Medulla oblongata (tissue), 1 donor: ENCODE results near the gene SERPINE3.

Source experiments
- DNase-seq: peaks from one replicate; pipeline ENCODE4 v3.0.0-alpha.2; 2015; ENCODE audit errors: extremely low spot score

Gene SERPINE3

DNA sequence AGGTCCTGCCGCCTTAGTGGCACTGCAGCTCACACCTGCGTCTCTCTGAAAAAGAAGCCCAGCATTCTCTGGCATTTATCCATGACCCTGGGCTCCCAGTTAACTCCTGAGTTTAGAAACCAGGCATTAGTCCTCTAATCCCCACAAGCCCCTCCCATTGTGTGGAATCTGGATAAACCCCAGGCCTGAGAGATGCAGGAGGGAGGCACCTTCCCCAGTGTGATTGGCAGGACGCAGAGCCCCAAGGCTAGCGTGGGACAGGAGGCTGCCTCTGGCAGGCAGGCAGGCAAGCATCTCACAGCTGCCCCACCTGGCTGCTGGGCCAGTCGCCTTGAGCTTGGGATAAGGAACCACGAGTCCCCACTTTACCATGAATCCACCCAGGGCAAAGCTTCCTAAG, 11.0 kb upstream of the SERPINE3 start:
- DNase-seq, result no peak

DNA sequence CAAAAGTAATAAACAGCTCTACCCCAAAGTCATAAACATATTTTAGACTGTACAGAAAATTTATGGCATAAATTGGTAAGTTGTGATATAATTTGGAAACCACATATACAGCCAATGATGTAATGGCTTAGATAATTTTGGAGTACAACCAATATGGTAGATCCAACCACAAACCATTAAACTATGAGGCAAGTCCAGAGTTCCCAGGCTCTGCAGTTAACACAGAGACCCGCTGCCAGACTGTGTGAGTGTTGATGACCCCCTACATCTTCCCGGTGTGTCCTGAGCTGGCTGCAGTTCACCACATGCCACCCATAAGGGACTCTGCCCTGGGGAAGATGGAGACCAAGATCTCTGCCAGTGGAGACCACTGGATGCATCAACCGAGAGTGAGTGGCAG, 9.9 kb upstream of the SERPINE3 start:
- DNase-seq, result no peak

DNA sequence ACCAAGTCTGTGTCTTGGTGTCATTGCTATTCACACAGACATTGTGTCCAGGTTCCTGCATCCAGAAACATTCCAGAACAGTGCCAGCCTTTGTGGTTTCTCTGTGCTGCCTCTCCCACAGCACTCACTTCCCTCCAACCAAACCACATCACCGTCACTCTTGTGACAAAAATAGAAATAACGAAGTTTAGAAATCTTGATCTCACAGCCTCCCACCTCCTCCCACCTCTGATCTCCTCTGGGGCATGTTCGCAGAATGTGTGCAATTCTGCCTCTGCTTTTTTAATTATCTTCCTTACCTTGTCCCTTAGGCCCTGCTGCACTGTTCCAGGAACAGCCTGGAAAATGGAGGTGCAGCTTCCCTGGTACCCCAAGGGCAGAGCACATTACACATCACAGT, 8.7 kb upstream of the SERPINE3 start:
- DNase-seq, result no peak

DNA sequence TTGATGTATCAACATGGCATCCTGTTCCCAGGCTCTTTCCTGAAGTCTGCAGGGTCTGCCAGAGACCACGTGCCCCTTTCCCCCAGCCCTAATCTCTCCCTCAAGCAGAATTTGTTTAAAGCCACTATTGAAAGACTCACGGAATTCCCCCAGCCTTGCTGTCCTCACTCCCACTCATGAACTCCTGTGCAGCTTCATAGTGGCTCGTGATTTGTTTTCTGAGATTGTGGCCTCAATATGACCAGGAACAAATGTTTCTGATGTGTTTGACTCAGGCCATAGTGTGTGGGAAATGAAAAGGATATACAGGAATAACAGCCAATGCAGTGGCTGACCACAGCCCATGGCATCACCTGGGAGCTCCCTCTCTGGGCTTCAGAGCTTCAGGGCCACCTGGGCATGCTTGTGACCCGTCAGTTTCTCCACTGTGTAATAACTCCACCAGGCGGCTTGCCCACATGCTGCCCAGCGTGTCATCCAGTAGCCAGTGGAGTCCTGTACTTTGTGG, 8.1 kb upstream of the SERPINE3 start:
- no peak for DNase-seq

DNA sequence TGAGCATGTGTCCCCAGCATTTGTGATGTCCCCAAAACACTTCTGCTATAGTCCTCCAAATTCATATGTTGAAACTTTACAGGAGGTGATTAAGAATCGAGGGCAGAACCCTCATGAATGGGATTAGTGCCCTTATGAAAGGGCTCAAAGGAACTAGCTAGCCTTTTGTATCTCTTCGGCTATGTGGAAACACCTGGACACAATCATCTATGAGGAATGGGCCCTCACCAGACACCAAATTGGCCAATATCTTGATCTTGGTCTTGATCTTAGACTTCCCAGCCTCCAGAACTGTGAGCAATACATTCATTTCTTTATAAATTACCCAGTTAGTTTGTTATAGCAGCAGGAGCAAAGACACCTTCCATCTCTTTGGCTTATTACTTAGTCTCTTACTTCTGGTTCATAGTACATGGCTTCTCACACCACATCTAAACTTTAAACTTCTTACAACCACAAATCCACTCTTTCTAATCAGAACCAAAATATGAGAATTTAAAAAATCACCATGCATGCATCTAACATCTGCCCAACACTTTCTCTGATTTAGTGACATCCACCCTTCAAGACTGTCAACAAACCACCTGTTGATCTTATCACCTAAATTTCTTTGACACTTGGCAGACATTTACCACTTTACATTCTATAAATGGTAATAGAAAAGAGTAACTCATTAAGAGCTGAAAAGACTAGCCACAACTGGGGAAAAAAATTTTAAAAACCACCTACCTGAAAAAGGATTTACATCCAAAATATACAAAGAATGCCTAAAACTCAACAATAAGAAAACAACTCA, 6.7 kb upstream of the SERPINE3 start:
- no peak for DNase-seq

DNA sequence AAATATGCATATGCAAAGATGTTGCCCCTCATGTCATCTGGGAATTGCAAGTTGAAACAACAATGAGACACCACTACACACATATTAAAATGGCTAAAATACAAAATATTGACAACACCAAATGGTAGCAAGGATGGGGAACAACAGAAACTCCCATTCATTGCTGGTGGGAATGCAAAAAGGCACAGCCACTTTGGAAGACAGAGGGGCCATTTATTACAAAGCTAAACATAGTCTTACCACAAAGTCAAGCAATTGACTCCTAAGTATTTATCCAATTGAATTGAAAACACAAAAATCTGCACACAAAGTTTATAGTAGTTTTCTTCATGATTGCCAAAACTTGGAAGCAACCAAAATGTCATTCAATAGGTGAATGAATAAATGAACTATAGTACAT, 6.1 kb upstream of the SERPINE3 start:
- no peak for DNase-seq

DNA sequence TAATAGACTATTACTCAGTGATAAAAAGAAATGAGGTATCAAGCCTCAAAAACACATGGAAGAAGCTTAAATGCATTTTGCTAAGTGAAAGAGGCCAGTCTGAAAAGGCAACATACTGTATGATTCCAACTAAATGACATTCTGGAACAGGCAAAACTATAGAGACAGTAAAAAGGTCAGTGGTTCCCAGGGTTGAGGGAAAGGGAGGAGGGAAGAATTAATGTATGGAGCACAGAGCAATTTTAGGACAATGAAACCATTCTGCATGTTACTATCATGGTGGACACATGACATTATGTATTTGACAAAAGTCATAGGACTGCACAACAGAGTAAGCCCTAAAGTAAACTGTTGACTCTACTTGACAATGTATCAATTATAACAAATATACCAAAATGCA, 5.7 kb upstream of the SERPINE3 start:
- DNase-seq, result no peak

DNA sequence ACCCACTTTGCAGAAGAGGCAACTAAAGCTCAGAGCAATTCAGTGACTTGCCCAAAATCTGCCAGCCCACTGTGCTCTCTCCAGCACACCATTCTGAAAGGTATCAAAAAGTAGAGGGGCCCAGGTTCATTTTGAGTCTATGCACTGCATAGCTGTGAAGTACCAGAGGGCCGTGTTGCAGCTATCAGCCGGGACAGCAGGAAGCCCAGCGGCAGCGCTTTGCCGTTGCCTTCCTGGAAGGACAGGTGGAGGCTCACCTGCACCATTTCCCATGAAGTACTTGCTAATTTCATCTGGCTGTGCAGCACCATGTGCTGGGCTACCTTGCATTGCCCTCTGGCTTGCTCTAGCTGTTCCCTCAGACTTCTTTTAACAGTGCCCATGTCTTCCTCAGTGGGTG, 2.7 kb upstream of the SERPINE3 start:
- DNase-seq, result no peak

DNA sequence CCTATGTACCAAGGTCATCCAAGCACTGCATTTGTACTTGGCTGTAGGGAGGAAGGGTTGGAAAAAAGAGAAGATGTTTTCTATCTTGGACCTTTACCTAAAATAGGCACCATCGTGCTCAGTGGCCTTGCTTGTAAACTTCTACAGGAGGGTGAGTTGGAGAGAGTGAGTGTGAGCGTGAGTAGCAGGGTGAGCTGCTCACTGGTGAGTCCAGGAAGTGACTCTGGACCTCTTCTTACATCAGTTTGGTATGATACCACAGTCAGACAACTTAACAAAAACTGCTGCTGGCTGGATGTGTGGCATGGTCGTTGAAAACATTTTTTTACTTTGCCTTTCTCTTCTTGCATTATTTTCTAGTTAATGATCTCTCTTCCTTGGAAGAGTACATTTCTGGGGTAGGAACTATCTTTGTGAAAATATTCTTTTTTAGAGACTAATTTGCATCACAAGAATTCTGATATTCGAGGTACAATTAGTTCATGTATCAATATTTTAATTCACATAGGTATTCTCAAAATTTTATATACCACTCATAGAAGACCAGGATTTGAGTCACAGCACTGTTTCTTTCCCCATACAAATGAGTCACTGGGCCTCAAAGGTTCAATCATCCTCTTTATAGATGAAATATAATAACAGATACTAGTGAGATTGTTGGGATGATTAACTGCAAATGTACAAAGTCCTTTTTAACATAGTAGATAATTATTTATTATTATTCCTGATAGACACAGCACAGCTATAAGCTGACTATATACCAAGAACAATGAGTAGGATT, 651 bp downstream of the SERPINE3 start:
- DNase-seq, result no peak

DNA sequence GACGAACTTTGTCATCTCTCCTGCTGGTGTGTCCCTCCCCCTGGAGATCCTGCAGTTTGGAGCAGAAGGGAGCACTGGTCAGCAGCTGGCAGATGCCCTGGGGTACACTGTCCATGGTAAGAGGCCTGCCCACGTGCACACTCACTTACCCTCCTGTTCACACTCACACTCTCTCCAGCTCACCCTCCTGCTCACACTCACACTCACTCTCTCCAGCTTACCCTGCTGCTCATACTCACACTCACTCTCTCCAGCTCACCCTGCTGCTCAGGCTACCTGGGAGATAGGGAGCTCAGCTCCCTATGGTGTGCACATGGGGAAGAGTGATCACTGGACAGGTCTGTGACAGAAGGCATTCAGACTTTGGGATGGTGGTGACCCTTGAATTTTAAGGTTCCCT, 1.7 kb downstream of the SERPINE3 start:
- no peak for DNase-seq

DNA sequence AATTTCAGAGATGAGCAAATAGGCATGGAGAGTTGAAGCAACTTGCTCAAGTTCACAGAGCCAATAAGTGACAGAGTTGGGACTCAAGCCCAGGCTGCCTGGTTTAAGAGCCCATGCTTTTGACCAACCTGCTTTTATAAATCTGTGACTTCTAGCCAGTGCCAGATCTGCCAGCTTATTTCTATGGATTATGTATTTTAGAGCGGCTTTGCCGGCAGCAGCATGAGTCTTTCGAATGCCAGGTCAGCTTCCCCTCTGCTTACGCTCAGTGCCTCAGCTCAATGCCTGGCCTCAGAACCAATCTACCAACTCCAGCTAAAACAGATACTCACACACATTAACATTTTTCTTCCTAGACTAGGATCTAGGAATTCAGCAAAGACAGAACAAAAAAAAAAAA, 2.3 kb downstream of the SERPINE3 start:
- DNase-seq, result no peak

DNA sequence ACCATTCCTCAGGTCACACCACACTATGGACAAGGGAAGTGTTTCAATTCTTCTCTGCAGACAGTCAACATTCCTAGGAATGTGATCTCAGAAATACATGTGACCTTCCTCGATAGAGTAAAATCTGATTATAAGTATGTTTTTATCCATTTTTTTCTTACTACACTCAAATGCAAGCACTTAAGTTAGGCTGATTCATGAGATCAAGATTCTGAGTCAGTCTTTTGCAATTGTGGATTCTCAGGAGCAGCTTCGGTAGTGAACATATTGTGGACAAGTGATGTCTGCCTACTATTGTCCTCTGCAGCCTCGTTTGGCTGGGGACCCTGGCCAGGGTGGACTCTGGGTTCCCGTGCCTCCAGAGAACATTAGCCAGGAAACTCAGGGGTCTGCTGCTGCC, 3.2 kb downstream of the SERPINE3 start:
- no peak for DNase-seq

DNA sequence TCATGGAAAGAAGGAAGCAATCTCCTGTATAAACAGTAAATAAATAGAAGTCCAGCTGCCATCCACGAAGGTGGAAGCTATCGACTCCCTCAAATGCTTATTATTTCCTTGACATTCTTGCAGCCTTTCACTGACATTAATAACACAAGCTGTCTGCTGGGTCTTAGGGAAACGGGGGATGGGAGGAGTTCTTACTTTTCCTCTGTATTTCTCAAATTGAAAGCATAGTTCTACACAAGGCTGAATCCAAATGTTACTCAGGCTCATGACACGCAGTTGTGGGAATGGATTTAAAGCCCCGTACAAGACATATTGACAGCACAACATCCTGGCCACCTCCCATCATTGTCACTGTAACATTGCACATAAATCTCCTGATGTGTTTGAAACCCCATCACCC, 4.0 kb downstream of the SERPINE3 start:
- no peak for DNase-seq

DNA sequence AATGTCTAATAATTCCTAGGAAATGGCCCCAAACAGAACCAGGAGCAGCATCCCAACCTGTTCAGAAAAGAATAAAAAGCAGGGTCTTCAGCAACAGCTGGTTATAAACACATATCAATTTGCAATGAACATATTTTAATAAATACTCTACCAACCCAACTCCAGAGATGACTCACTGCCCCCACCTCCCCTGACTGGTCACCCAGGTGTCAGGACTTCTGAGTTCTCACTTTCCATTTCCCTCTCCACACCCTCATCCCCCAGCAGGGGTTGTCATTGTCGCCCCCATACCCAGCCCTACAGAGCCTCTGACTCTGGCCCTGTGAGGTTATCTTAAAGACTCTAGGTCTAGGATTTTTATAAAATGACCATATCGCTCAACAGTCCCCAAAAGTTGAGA, 6.9 kb downstream of the SERPINE3 start:
- no peak for DNase-seq

DNA sequence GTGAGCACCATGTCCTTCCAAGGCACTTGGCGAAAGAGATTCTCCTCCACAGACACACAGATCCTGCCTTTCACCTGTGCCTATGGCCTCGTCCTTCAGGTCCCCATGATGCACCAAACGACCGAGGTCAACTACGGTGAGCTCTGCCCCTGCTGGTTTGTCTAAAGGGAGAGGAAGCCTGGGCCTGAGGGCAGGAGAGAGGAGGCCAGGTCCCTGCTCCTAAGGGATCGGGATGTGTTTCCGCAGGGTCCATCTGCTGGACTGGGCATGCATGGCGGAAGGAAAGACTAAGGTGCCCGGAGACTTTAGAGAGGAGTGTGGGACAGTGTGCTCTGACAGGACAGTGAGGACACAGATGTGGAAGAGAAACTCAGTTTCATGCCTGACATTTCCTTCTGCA, 7.6 kb downstream of the SERPINE3 start:
- DNase-seq, result no peak

DNA sequence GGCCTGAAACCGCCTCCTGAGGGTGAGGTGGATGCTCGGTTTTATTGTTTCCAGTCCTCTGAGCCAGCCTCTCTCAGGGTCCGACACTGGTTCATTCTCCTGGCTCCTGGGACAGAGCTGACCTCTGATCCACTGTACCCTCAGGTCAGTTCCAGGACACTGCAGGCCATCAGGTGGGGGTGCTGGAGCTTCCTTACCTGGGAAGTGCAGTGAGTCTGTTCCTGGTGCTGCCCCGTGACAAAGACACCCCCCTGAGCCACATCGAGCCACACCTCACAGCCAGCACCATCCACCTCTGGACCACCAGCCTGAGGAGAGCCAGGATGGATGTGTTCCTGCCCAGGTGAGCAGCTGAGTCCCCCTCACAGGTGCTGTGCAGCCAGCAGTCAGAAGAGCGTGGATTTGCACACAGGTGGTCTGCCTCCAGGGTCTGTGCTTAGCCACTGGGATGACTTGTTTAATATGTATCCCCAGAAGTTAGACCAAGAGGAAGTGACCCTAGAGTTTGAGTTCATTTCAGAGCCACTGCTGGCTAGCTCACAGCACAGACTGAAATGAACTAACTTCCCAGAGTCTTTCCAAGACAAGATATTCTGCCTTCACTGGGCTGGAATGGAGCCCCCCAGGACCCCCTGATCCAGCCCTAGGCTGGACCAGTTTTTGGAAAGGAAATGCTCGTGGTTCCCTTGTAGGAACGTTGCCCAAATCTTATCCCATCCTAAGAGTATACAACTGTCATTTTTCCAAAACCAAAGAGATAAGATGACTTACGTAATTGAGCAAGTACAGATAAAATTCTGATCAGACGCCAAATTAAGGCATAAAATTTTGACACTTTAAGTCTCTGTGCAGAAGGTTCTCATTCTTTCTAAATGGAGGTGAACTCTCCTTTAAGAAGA, 8.8 kb downstream of the SERPINE3 start:
- DNase-seq, result no peak

DNA sequence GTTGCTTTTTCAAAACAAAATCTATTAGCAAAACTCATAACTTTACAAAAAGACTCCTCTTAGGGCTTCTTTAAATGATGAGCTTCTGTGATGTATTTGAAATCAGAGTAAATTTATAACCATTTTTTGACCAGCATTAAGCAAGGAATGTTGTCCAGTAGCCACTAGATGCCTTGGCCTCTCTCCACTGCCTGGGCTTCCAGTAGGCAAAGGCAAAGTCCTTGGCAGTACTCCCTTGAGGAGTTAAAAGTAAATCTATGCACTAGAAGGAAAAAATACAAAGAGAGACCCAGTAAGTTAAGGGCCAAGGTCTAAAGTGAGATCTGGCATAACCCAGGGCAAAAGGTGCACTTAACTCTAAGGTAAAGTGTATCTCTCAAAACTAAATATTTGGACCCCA, 9.5 kb downstream of the SERPINE3 start:
- DNase-seq, result no peak

DNA sequence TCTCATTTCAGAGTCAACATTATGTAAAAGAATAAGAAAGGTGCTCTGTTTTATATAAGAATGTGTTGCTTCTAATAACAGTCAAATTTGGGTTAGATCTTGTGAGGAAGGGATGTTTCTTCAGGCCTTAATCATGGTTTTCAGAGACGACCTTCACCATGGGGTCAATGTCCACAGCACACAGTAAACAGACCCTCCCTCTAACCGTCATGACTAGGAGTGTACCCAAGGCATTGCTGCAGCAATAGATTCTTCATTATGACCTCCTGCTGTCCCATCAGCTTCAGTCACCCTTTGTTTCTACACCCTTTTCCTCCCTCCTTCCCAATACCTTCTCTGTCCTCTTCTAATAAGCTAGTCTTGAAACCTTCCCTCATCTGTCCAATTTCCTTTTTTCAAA, 15.7 kb downstream of the SERPINE3 start:
- no peak for DNase-seq

DNA sequence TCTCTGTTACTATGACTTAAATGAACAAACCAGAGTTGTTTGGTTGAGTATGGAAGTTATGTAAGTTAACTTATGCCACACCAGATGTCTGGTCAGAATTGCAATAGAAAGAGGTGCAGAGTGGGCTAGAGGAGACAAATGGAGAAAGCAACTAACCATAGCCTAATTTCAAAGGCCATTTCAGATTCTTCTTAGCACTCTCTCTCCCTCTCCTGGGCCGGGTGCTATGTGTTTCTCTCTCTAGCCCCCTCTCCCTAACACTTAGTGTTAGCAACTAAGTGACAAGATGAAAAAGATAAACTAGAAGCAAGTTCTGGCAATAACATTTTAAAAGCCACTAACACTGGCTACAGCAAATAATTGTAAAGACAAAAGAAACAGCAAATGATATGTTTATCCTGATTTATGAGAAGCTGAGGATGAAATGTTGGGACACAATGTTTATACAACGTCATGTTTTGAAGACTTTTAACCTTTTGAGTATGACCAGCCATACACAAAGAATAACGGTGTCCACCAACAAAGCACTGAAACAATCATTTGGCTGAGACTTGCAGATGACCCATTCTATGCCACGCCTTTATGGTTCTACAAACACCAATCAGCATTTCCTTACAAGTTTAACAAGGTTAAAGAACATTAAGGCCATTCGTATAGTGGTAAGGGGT, 18.6 kb downstream of the SERPINE3 start:
- no peak for DNase-seq

DNA sequence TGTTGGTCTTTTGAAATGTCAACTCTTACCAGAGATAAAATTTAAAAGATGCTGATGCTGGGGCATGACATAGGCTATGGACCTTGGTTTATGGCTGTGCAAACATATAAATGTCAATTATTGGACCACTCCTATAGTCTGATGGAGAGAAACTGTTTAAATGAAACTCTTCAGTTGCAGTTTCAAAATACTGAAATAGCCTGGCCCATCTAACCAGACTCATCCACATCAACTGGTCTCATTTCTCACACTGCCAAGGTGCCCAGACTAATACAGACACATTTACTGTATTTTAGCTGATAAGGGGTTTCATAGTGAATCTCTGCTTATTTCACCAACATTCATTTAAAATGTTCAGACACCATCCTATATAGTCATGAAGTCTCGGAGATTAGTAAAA, 19.9 kb downstream of the SERPINE3 start:
- DNase-seq, result no peak

DNA sequence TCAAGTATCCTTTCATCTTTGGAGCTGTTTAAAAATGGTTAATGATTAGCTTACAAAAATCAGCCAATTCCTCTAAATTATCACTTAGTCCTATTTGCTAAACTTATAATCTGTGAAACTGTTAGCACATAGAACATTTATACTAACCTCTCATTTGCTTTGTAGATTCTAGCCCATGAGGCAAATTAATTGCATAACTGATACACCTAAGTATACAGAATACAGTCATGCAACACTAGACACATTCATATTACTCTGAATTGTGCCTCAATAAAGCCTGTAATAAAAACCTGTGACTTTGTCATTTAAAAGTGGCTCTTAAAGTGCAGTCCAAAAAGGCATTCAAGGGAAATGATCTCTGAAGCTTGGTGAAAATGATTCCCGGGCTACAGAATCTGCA, 21.0 kb downstream of the SERPINE3 start:
- no peak for DNase-seq

DNA sequence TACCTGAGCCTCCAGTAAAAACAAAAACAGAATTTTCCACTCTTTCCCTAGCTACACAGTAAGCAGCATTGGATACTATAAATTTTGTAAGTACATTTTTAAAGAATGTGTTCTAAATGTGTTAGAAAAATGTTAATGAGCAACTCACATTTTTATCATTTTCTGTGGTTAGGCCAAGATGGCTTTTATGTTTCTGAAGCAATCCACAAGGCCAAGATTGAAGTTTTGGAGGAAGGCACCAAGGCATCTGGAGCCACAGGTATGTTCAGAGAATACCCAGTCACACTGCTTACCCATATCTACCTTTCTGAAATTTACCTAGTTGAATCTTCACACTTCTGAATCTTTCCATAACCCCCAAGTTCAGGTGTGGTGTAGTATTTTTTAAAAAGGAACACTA, 21.6 kb downstream of the SERPINE3 start:
- DNase-seq, result no peak
